Gastrocnemius medialis (tissue), 4 donors: Measurements from ENCODE around the gene ADCYAP1R1. TPM values are rescaled to one million over a fixed set of nuclear protein-coding genes. Genes with fewer than 3 reads are reported as not detected.
A peak's percentile ranks its signal among the peaks of the same experiment; 100 is the strongest.

Experiments
- ATAC-seq, 2 donors: fragments of 150-250 bp; one replicate each; pipeline ENCODE4 v1.9.1; 2016
- DNase-seq, 2 donors: peaks; one replicate each; pipeline ENCODE4 v3.0.0-alpha.2; 2019
- H3K27ac ChIP-seq, 4 donors: fragments of 200-600 bp; sonication (generic); 1 replicate in 1 of 4; 2 replicates in 3 of 4; pipeline ENCODE4 v1.5.1; 2016 to 2018; ENCODE audit warnings: mild to moderate bottlenecking in 2 of 4, moderate library complexity in 1 of 4
- H3K27me3 ChIP-seq, 3 donors: fragments of 200-600 bp; sonication (generic) in 2 of 3; 1 replicate in 1 of 3; 2 replicates in 2 of 3; pipeline versions ENCODE4 v1.5.1 to v1.6.0; 2016 to 2019; ENCODE audit warnings: mild to moderate bottlenecking in 1 of 3, moderate library complexity in 1 of 3
- H3K36me3 ChIP-seq, 2 donors: fragments of 200-600 bp; sonication (generic) in 1 of 2; one replicate each; pipeline ENCODE4 v1.5.1; 2017 to 2018
- H3K4me1 ChIP-seq, 2 donors: fragments of 200-600 bp; sonication (generic) in 1 of 2; one replicate each; pipeline ENCODE4 v1.5.1; 2016 to 2017; ENCODE audit warnings: mild to moderate bottlenecking in 2 of 2
- H3K4me3 ChIP-seq, 4 donors: fragments of 200-600 bp; sonication (generic) in 3 of 4; 1 replicate in 1 of 4; 2 replicates in 3 of 4; pipeline ENCODE4 v1.5.1; 2016 to 2019; ENCODE audit warnings: mild to moderate bottlenecking in 2 of 4
- H3K9me3 ChIP-seq, 3 donors: fragments of 200-600 bp; sonication (generic) in 2 of 3; 1 replicate in 1 of 3; 2 replicates in 2 of 3; pipeline ENCODE4 v1.5.1; 2016 to 2019
- CTCF ChIP-seq, 5 experiments: fragments of 450-650 bp in 3 of 5; fragments of 200-600 bp in 2 of 5; sonication (generic) in 2 of 5; IDR thresholded peaks in 4 of 5; conservative IDR thresholded peaks in 1 of 5; 1 replicate in 4 of 5; 2 replicates in 1 of 5; pipeline ENCODE4 v1.5.1; 2016 to 2019; ENCODE audit warnings: antibody characterized with exemption in 5 of 5, mild to moderate bottlenecking in 3 of 5, moderate library complexity in 3 of 5
- POLR2A ChIP-seq, 2 donors: fragments of 450-650 bp; IDR thresholded peaks; one replicate each; pipeline ENCODE4 v1.6.1; 2017; ENCODE audit warnings: antibody characterized with exemption in 2 of 2, mild to moderate bottlenecking in 2 of 2, moderate library complexity in 2 of 2
- in situ Hi-C, 4 donors: fragments of 200-750 bp; cut with MboI; loops; one replicate each; pipeline versions ENCODE4 v1.15.0 to v1.8.0; 2017; ENCODE audit warnings: low sequenced_read_pairs in 4 of 4
- intact Hi-C: fragments of 100-400 bp; cut with DNase I; formaldehyde crosslinking; loops from one replicate; pipeline ENCODE4 v1.15.1; 2023; ENCODE audit warnings: low total_unique reads
- total RNA-seq, 4 donors: library from RNA; depleted of rRNA; stranded (reverse); fragments of >200 nt; gene quantifications; one replicate each; pipeline versions ENCODE4 v1.1.0 to v1.2.3, GENCODE V29; 2016

ADCYAP1R1 gene
- total RNA-seq, 4 donors from 2014 or later: 0.05 to 0.33 (median 0.21) TPM

- in situ Hi-C loops (no loop called here), intact Hi-C loops (no loop called here)
- Histone ChIP-seq H3K27me3 (no peaks in the 10 kb centered on the region), H3K27ac (peak overlapping the region in 3 of 4 donors; percentile 5 to 57 (median 22)), H3K9me3 (no peaks in the 10 kb centered on the region), H3K4me3 (no peak overlapping the region), H3K4me1 (no peaks in the 10 kb centered on the region), H3K36me3 (no peaks in the 10 kb centered on the region)
- TF ChIP-seq CTCF (IDR thresholded peaks at IDR 0.05 in 4 of 5, conservative IDR thresholded peaks at IDR 0.05 in 1 of 5) (no peak), POLR2A (IDR thresholded peaks at IDR 0.05) (no peak)
- DNase-seq: no peak
- ATAC-seq: peak in 1 of 2 donors; percentile 33
These were observed 19.5 kb downstream of the ADCYAP1R1 start for GRCh38 chr7:31071645-31072029.

- Histone ChIP-seq H3K36me3 (no peaks in the 10 kb centered on the region), H3K4me1 (no peaks in the 10 kb centered on the region), H3K27me3 (no peaks in the 10 kb centered on the region), H3K9me3 (no peaks in the 10 kb centered on the region), H3K4me3 (no peak overlapping the region), H3K27ac (peak overlapping the region; percentile 18 to 60 (median 34))
- no peak for TF ChIP-seq POLR2A (IDR thresholded peaks at IDR 0.05)
- TF ChIP-seq CTCF (IDR thresholded peaks at IDR 0.05 in 4 of 5, conservative IDR thresholded peaks at IDR 0.05 in 1 of 5): no peak
- ATAC-seq (no peak), DNase-seq (no peak)
- intact Hi-C loops (no loop called here), in situ Hi-C loops (no loop called here)
These were observed 21.4 kb downstream of the ADCYAP1R1 start for GRCh38 chr7:31073326-31074119.

GRCh38 chr7:31074120-31074383, 21.9 kb downstream of the ADCYAP1R1 start:
- no peaks in the 10 kb centered on the region for H3K36me3 ChIP-seq
- ATAC-seq: peak in 1 of 2 donors; percentile 48
- TF ChIP-seq CTCF (IDR thresholded peaks at IDR 0.05 in 4 of 5, conservative IDR thresholded peaks at IDR 0.05 in 1 of 5) (no peak), POLR2A (IDR thresholded peaks at IDR 0.05) (no peak)
- H3K9me3 ChIP-seq: no peaks in the 10 kb centered on the region
- in situ Hi-C loops: no loop called here
- no peaks in the 10 kb centered on the region for H3K27me3 ChIP-seq
- H3K27ac ChIP-seq: peak overlapping the region; percentile 18 to 60 (median 34)
- no peak overlapping the region for H3K4me3 ChIP-seq
- intact Hi-C loops: no loop called here
- DNase-seq: peak in 1 of 2 donors; percentile 37
- H3K4me1 ChIP-seq: no peaks in the 10 kb centered on the region

- TF ChIP-seq POLR2A (IDR thresholded peaks at IDR 0.05) (no peak), CTCF (IDR thresholded peaks at IDR 0.05 in 4 of 5, conservative IDR thresholded peaks at IDR 0.05 in 1 of 5) (no peak)
- Histone ChIP-seq H3K4me1 (no peaks in the 10 kb centered on the region), H3K27ac (peak overlapping the region; percentile 27 to 60 (median 42)), H3K4me3 (no peak overlapping the region), H3K27me3 (no peaks in the 10 kb centered on the region), H3K9me3 (no peaks in the 10 kb centered on the region), H3K36me3 (no peaks in the 10 kb centered on the region)
- ATAC-seq: peak; percentile 83 to 84
- peak; percentile 48 to 76 for DNase-seq
- in situ Hi-C loops: no loop called here
- intact Hi-C loops: no loop called here
These were observed 22.4 kb downstream of the ADCYAP1R1 start for GRCh38 chr7:31074403-31075085.
